Small intestine (tissue), 7 donors: ENCODE data around the gene COL23A1. TPM values are rescaled to one million over a fixed set of nuclear protein-coding genes. Genes with fewer than 3 reads are reported as not detected.

Source experiments
- DNase-seq, 2 donors: peaks; one replicate each; pipeline versions ENCODE4 v3.0.0 to v3.0.0-alpha.2; 2013
- FAIRE-seq: peaks from 2 replicates; lab custom pipeline; 2012; peaks lifted over from hg19 to GRCh38; lab: Jason Lieb, UNC
- H3K27ac ChIP-seq, 3 donors: one replicate each; pipeline ENCODE4 v1.5.1; 2013; ENCODE audit warnings: low read length in 2 of 3, mild to moderate bottlenecking in 2 of 3, control low read depth in 1 of 3, inconsistent platforms in 1 of 3, low read depth in 1 of 3, moderate library complexity in 1 of 3
- H3K27me3 ChIP-seq, 3 donors: one replicate each; pipeline ENCODE4 v1.6.1; 2013; ENCODE audit warnings: low read length in 3 of 3, inconsistent platforms in 1 of 3; ENCODE audit not compliant: control insufficient read depth in 3 of 3, insufficient read depth in 3 of 3
- H3K36me3 ChIP-seq, 3 donors: one replicate each; pipeline ENCODE4 v1.6.1; 2013; ENCODE audit warnings: low read length in 3 of 3, inconsistent platforms in 1 of 3, low read depth in 1 of 3, mild to moderate bottlenecking in 1 of 3, moderate library complexity in 1 of 3; ENCODE audit not compliant: control insufficient read depth in 3 of 3, insufficient read depth in 2 of 3
- H3K4me1 ChIP-seq, 3 donors: one replicate each; pipeline ENCODE4 v1.6.1; 2013; ENCODE audit warnings: low read length in 2 of 3, inconsistent platforms in 1 of 3, low read depth in 1 of 3, mild to moderate bottlenecking in 1 of 3, moderate library complexity in 1 of 3; ENCODE audit not compliant: control insufficient read depth in 3 of 3, insufficient read depth in 2 of 3
- H3K4me3 ChIP-seq, 3 donors: one replicate each; pipeline ENCODE4 v1.5.1; 2013; ENCODE audit warnings: low read length in 3 of 3, control low read depth in 1 of 3, inconsistent platforms in 1 of 3, low read depth in 1 of 3, mild to moderate bottlenecking in 1 of 3, moderate library complexity in 1 of 3
- H3K9me3 ChIP-seq, 2 donors: one replicate each; pipeline ENCODE4 v1.6.1; 2013; ENCODE audit warnings: low read depth in 1 of 2, low read length in 1 of 2; ENCODE audit not compliant: control insufficient read depth in 2 of 2, insufficient read depth in 1 of 2
- WGBS, 3 donors: extraction: QIAGEN DNeasy Blood & Tissue Kit; methylation state at CpG; one replicate each; pipeline ENCODE4 v1.1.7; 2013; 5-methylcytosine and 5-hydroxymethylcytosine counted together
- polyA plus RNA-seq, 4 donors: library from polyadenylated mRNA; stranded (reverse) in 3 of 4; unstranded in 1 of 4; fragments of 200-250 nt in 3 of 4; fragments of 120-200 nt in 1 of 4; gene quantifications; one replicate each; pipeline versions ENCODE4 v1.2.1 to v1.2.3, GENCODE V29; 2013
- donor health status: healthy with polysubstance abuse.
- donor health status: control.
- donor health status: control.
- donor health status: Bipolar disorder and iron deficiency.
- donor health status: healthy.

The COL23A1 gene
- polyA plus RNA-seq, 4 donors = 1.4 to 3.2 (median 1.6) TPM; not detected in 1

GRCh38 chr5:178420354-178420781 lies 169.8 kb downstream of the COL23A1 start:
- 19 to 56% (median 36%) methylated on average over 1 to 2 of the region's 3 CpGs for WGBS, 3 donors
- FAIRE-seq (no peak), DNase-seq (no peak)
- Histone ChIP-seq H3K4me1 (no peaks in the 10 kb centered on the region), H3K27ac (no peak overlapping the region), H3K27me3 (no peaks in the 10 kb centered on the region), H3K36me3 (no peaks in the 10 kb centered on the region), H3K9me3 (no peaks in the 10 kb centered on the region), H3K4me3 (no peak overlapping the region)

- Histone ChIP-seq H3K9me3 (no peaks in the 10 kb centered on the region), H3K4me1 (no peaks in the 10 kb centered on the region), H3K27me3 (no peaks in the 10 kb centered on the region), H3K27ac (no peak overlapping the region), H3K4me3 (no peak overlapping the region), H3K36me3 (no peaks in the 10 kb centered on the region)
- DNase-seq = no peak
- no peak for FAIRE-seq
- WGBS, 3 donors = 47 to 56% (median 56%) methylated on average over 8 of the region's 8 CpGs
These were observed 170.5 kb downstream of the COL23A1 start for GRCh38 chr5:178419651-178420050.

- Histone ChIP-seq H3K27me3 (no peaks in the 10 kb centered on the region), H3K4me1 (no peaks in the 10 kb centered on the region), H3K9me3 (no peaks in the 10 kb centered on the region), H3K4me3 (no peak overlapping the region), H3K27ac (no peak overlapping the region), H3K36me3 (no peaks in the 10 kb centered on the region)
- DNase-seq (no peak), FAIRE-seq (no peak)
- 47 to 74% (median 71%) methylated on average over 9 of the region's 9 CpGs for WGBS, 3 donors
These were observed 171.0 kb downstream of the COL23A1 start for GRCh38 chr5:178419196-178419595.

GRCh38 chr5:178418471-178419010 lies 171.7 kb downstream of the COL23A1 start:
- WGBS, 3 donors = 73 to 88% (median 77%) methylated on average over 7 of the region's 7 CpGs
- Histone ChIP-seq H3K27ac (no peak overlapping the region), H3K27me3 (peaks cover 0 to 2% (median 0%) of the 10 kb centered on the region in 3 donors), H3K9me3 (no peaks in the 10 kb centered on the region), H3K4me3 (no peak overlapping the region), H3K4me1 (no peaks in the 10 kb centered on the region), H3K36me3 (no peaks in the 10 kb centered on the region)
- FAIRE-seq (no peak), DNase-seq (no peak)

GRCh38 chr5:178418031-178418430 lies 172.2 kb downstream of the COL23A1 start:
- 64 to 94% (median 85%) methylated on average over 2 of the region's 2 CpGs for WGBS, 3 donors
- no peaks in the 10 kb centered on the region for H3K4me1 ChIP-seq
- peaks cover 0 to 2% (median 0%) of the 10 kb centered on the region in 3 donors for H3K27me3 ChIP-seq
- no peaks in the 10 kb centered on the region for H3K9me3 ChIP-seq
- DNase-seq = no peak
- no peaks in the 10 kb centered on the region for H3K36me3 ChIP-seq
- H3K27ac ChIP-seq = no peak overlapping the region
- no peak for FAIRE-seq
- H3K4me3 ChIP-seq = no peak overlapping the region

GRCh38 chr5:178417391-178417811 lies 172.8 kb downstream of the COL23A1 start:
- Histone ChIP-seq H3K36me3 (no peaks in the 10 kb centered on the region), H3K27ac (no peak overlapping the region), H3K4me1 (no peaks in the 10 kb centered on the region), H3K9me3 (no peaks in the 10 kb centered on the region), H3K27me3 (peaks cover 0 to 2% (median 0%) of the 10 kb centered on the region in 3 donors), H3K4me3 (no peak overlapping the region)
- WGBS, 3 donors = 57 to 63% (median 60%) methylated on average over 13 of the region's 13 CpGs
- FAIRE-seq (no peak), DNase-seq (no peak)

- DNase-seq = no peak
- no peak for FAIRE-seq
- Histone ChIP-seq H3K27me3 (peaks cover 0 to 2% (median 0%) of the 10 kb centered on the region in 3 donors), H3K4me3 (no peak overlapping the region), H3K9me3 (no peaks in the 10 kb centered on the region), H3K4me1 (no peaks in the 10 kb centered on the region), H3K36me3 (no peaks in the 10 kb centered on the region), H3K27ac (no peak overlapping the region)
- WGBS, 3 donors = 69 to 73% (median 69%) methylated on average over 6 of the region's 6 CpGs
These were observed 173.3 kb downstream of the COL23A1 start for GRCh38 chr5:178416919-178417318.

GRCh38 chr5:178416206-178416882 lies 173.8 kb downstream of the COL23A1 start:
- Histone ChIP-seq H3K27me3 (peaks cover 0 to 2% (median 0%) of the 10 kb centered on the region in 3 donors), H3K9me3 (no peaks in the 10 kb centered on the region), H3K27ac (no peak overlapping the region), H3K4me1 (no peaks in the 10 kb centered on the region), H3K4me3 (no peak overlapping the region), H3K36me3 (no peaks in the 10 kb centered on the region)
- DNase-seq = no peak
- no peak for FAIRE-seq
- 87 to 90% (median 88%) methylated on average over 12 of the region's 12 CpGs for WGBS, 3 donors
